Keratinocyte (primary cell): ENCODE results near the gene PCDH8.

ENCODE experiments used
- EZH2 ChIP-seq: IDR thresholded peaks from one replicate; pipeline ENCODE4 v1.6.1; 2012; ENCODE audit warnings: inconsistent platforms, mild to moderate bottlenecking, low read length, moderate library complexity
- TF ChIP-seq, protein P1 (sequence below), 3 experiments: IDR thresholded peaks in 1 of 3; conservative IDR thresholded peaks in 1 of 3; optimal IDR thresholded peaks in 1 of 3; 2 replicates in 2 of 3; 3 replicates in 1 of 3; pipeline versions ENCODE3 to v1.5.1; 2011; ENCODE audit warnings: low read length in 3 of 3, mild to moderate bottlenecking in 3 of 3, moderate library complexity in 2 of 3, control low read depth in 1 of 3, inconsistent platforms in 1 of 3; ENCODE audit not compliant: insufficient read depth in 2 of 3; ENCODE audit errors: extremely low read depth in 1 of 3

GRCh38 chr13:52879950-52880741 lies 31.7 kb upstream of the PCDH8 start:
- TF ChIP-seq EZH2: no peak
- TF ChIP-seq, protein P1, sequence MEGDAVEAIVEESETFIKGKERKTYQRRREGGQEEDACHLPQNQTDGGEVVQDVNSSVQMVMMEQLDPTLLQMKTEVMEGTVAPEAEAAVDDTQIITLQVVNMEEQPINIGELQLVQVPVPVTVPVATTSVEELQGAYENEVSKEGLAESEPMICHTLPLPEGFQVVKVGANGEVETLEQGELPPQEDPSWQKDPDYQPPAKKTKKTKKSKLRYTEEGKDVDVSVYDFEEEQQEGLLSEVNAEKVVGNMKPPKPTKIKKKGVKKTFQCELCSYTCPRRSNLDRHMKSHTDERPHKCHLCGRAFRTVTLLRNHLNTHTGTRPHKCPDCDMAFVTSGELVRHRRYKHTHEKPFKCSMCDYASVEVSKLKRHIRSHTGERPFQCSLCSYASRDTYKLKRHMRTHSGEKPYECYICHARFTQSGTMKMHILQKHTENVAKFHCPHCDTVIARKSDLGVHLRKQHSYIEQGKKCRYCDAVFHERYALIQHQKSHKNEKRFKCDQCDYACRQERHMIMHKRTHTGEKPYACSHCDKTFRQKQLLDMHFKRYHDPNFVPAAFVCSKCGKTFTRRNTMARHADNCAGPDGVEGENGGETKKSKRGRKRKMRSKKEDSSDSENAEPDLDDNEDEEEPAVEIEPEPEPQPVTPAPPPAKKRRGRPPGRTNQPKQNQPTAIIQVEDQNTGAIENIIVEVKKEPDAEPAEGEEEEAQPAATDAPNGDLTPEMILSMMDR (optimal IDR thresholded peaks at IDR 0.05 in 1 of 3, IDR thresholded peaks at IDR 0.05 in 1 of 3, conservative IDR thresholded peaks at IDR 0.05 in 1 of 3; ENCODE audit: extremely low read depth in 1 of 3, insufficient read depth in 2 of 3, low read length in 3 of 3): no peak
